ENCODE measurements around the gene IGFLR1. TPM values are rescaled to one million over a fixed set of nuclear protein-coding genes. Genes with fewer than 3 reads are reported as not detected.
"Not testable (repeated sequence)": the region's sequence is repeated elsewhere in the genome, so short reads cannot be mapped to it uniquely, and the experiment has no call there.

The IGFLR1 gene
- total RNA-seq, 1 experiment from 2014 or later: 4.2 TPM

DNA sequence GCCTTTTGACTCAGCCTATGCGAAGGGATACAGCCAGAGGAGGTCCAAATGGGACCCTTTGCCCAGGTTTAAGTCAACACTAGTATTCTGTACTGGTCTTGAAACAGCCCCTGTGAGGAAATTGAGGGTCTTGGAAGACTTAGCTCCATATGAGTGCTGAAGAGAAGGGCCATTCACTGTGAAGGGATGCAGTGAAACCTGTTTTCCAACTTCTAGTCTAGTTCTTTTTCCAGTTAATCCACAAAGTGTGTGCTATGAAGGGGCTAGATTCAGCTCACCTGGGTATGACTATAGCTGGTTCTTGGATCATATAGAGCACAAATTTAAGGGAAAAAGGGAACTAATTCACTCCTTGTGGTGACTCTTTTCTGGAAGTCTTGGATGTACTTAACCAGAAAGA lies 33.9 kb downstream of the IGFLR1 start:
- no peak for DNase-seq (ENCODE audit: low read depth)

DNA sequence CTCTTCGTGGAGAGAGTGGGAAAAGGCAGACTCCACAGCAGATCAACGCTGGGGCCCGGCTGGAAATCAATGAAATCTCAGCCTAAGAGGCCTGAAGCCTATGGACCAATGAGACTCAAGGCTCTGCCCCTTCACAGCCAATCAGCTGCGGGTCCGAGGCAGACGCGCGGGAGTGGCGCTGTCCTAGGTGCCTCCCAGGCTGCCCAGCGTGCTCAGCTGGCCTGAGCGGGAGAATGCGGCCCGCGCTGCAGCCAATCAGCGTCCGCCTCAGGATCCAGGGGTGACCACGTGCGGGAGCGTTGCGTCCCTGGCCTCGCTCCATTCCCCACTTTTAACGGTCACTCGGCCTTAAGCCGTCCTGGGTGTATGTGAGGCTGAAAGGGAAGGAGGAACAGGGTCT lies 38.0 kb downstream of the IGFLR1 start, which contains the start of gene ZBTB32:
Gene ZBTB32 (plus strand): TSS at position 341 of the 400 bp plus-strand sequence. CDS start 10,069 bp downstream, outside the sequence.
- DNase-seq (ENCODE audit: low read depth): no peak

DNA sequence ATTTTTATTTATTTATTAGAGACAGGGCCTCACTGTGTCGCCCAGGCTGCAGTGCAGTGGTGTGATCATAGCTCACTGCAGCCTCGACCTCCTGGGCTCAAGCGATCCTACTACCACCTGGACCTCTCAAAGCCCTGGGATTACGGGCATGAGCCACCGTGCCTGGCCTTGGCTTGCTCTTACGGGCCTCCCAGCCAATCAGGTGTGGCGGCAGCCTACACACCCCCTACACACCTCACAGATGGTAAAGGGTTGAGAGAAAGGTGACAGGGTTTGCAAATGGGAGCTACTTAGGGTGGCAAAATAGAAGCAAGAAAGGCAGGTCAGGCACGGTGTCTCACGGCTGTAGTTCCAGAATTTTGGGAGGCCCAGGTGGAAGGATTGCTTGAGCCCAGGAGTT lies 38.9 kb downstream of the IGFLR1 start:
- no peak for DNase-seq (ENCODE audit: low read depth)

DNA sequence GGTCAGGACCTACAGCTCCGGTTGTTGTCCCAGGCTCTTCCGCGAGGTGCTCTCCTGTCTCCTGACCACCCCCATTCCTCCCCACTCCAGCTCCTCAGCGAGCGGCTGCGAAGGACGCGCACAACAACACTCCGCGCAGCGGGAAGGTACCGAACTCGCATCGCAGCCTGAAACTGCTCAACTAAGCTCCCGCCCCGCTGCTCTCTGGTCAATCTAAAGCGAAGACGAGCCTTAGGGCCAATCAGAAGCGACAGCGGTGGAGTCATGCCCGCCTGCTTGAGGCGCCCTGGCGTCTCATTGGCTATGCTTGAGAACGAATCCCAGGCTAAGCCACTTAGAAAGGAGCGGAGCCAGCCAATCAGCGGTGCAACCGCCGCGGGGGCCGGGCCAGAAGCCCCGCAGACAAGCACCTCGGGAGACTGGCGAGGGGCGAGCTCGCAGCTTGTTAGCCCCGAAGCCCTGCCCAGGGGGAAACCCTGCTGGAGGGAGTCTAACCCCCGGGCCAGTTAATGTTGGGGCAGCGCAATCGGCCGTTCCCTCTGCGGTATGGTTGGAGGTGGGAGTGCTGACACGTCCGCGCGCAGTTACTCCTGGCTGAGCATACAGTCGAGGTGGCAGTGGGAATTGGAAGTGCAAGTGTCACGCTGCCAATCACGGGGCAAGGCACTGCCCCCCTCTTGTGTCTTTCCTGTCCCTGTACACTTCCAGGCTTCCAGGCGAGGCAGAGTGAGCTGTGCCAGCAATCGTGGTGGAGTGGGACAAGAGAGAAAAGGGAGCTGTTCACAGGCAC lies 39.8 kb downstream of the IGFLR1 start:
- DNase-seq (ENCODE audit: low read depth): peak; percentile 99

DNA sequence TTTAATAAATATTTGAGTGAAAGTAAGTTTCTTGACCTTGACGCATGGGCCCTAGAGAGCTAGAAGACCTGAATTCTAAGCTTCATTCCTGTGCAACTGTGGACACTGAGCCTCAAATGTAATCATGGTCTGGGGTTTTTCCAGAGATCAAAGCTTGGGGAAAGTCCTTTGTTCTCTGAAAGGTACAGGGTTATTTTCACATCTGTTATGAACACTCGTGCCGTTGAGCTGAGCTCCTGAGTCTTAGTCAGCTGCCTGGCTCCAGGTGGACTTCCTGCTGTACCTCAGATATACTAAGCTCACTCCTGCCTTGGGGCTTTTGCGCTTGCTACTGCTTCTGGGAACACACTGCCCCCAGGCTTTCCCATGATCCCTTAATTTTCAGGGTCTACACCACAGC lies 45.4 kb downstream of the IGFLR1 start:
- DNase-seq (ENCODE audit: low read depth): no peak

DNA sequence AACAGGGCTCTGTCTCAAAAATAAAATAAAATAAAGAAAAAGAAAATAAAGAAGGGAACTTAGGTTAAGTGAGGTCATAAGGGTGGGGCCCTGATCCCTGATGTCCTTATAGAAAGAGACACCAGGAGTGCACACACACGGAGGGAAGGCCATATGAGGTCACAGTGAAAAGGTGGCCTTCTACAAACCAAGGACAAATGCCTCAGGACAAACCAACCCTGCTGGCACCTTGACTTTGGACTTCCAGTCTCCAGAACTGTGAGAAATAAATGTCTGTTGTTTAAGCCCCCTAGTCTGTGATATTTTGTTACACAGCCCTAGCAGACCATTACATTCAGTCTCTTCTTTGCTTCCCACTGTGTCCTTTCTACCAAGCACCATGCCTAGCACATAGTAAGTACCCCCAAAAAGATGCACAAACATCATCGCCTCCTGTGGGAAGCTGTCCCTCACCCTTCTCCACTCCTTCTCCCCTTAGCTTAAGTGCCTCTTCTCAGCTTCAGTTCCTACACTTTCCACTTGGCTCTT lies 46.3 kb downstream of the IGFLR1 start:
- DNase-seq (ENCODE audit: low read depth): no peak

DNA sequence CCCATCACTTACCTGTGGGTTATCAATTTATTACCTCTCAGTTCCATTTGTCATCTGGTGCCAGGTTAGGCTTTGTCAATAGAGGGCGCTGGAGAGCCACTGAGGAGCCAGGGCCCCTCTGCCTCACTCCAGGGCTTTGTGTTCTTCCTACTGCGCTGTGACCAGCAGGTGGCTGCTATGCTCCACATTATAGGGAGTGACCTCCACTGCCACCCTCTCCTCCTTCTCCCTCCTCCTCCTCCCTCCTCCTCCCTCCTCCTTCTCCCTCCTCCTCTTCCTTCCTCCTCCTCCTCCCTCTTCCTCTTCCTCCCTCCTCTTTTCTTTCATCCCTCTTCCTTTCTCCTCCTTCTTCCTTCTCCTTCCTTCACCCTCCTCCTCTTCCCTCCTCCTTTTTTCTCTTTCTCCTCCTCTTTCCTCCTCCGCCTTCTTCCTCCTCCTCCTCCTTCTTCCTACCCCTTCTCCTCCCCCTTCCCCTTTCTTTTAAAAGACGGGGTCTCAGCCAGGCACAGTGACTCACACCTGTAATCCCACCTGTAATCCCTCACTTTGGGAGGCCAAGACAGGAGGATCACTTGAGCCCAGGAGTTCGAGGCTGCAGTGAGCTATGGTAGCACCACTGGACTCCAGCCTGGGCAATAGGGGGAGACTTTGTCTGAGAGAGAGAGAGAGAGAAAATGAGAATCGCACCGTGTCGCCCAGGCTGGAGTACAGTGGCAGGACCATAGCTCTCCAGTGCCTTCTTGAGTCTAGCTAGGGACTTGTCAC lies 48.2 kb downstream of the IGFLR1 start:
- DNase-seq (ENCODE audit: low read depth): peak; percentile 86

DNA sequence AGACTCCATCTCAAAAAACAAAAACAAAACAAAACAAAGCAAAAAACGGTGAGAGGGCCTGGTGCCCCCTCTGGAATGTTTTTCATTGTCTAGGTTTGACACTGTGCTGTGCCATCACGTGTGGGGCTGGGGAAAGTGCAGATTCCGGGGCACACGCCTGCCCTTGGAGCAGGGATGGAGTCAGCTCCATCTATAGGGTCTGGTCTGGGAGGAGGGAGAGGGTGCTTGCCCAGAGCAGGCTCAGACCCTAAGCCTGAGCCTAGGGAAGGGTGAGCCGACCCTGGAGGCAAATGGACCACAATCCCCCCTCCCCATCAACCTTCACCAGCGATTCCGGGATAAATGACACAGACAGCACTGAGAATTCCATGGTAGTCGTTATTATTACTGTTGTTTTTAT lies 48.8 kb downstream of the IGFLR1 start:
- no peak for DNase-seq (ENCODE audit: low read depth)

DNA sequence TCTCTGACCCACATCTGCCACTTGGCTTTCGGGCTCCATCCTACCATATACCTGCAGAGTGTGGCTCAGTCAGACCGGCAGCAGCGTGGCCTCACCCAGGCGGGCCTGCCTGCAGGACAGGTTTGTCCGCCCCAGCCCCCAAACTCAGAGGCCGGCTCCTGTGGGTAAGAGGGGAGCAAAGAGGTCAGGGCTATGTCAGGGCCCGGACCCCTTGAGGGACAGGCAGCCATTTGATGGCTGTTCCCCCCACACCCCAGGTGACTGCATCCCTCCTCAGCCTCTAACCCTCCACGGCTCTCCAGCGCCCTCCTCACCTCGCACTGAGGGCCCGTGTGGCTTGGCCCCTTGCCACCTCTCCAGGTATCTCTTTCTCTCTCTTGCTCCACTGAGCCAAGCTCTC lies 50.2 kb downstream of the IGFLR1 start:
- DNase-seq (ENCODE audit: low read depth): no peak

DNA sequence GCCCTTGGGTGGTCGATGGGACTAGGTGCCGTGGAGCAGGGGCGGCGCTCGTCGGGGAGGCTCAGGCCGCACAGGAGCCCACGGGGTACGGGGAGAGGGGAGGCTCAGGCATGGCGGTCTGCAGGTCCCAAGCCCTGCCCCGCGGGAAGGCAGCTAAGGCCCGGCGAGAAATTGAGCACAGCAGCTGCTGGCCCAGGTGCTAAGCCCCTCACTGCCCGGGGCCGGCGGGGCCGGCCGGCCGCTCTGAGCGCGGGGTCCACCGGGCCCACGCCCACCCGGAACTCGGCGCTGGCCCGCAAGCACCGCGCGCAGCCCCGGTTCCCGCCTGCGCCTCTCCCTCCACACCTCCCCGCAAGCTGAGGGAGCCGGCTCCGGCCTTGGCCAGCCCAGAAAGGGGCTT lies 51.1 kb downstream of the IGFLR1 start:
- DNase-seq (ENCODE audit: low read depth): not testable (repeated sequence)

DNA sequence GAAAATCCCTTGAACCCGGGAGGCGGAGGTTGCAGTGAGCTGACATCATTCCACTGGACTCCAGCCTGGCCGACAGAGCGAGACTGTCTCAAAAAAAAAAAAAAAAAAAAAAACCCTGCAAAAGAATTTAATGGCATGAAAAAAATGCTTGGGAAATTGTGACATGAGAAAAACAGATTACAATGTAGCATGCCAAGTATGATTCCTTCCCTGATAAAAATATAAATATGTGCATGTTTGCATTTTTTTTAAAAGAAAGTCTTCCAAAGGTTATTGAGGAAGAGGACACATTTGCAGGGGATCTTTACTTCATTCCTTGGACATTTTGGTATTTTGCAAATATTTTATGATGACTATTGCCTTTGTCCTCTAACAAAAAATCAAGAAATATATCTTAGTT lies 52.4 kb downstream of the IGFLR1 start:
- DNase-seq (ENCODE audit: low read depth): no peak

Other genes starting within 250 kb of the IGFLR1 start
- gene DMKN, start 228.8 kb downstream of the IGFLR1 start, total RNA-seq (2014; rRNA removed; shearing (Covaris generic)): 2.9 TPM in 1 of 2 replicates, not detected in the other
- not detected in 2 replicates for gene SBSN, start 214.1 kb downstream of the IGFLR1 start, total RNA-seq (2014; rRNA removed; shearing (Covaris generic))
- gene GAPDHS, start 209.0 kb downstream of the IGFLR1 start, total RNA-seq (2014; rRNA removed; shearing (Covaris generic)): 0.20 TPM in 1 of 2 replicates, not detected in the other
- 133 and 153 TPM in 2 replicates for gene TMEM147, start 196.8 kb downstream of the IGFLR1 start, total RNA-seq (2014; rRNA removed; shearing (Covaris generic))
- gene ATP4A, start 178.8 kb downstream of the IGFLR1 start, total RNA-seq (2014; rRNA removed; shearing (Covaris generic)): 0.12 TPM in 1 of 2 replicates, not detected in the other
- gene PMIS2, start 156.3 kb downstream of the IGFLR1 start, total RNA-seq (2014; rRNA removed; shearing (Covaris generic)): not detected in 2 replicates
- gene HAUS5, start 129.7 kb downstream of the IGFLR1 start, total RNA-seq (2014; rRNA removed; shearing (Covaris generic)): 9.7 and 9.8 TPM in 2 replicates
- 90.8 and 103 TPM in 2 replicates for gene RBM42, start 113.4 kb downstream of the IGFLR1 start, total RNA-seq (2014; rRNA removed; shearing (Covaris generic))
- gene ETV2, start 100.7 kb downstream of the IGFLR1 start, total RNA-seq (2014; rRNA removed; shearing (Covaris generic)): 0.39 and 1.1 TPM in 2 replicates
- 619 and 745 TPM in 2 replicates for gene COX6B1, start 94.1 kb downstream of the IGFLR1 start, total RNA-seq (2014; rRNA removed; shearing (Covaris generic))
- 0.29 TPM in 1 of 2 replicates, not detected in the other for gene UPK1A, start 75.9 kb downstream of the IGFLR1 start, total RNA-seq (2014; rRNA removed; shearing (Covaris generic))
- gene ZBTB32, start 37.9 kb downstream of the IGFLR1 start, total RNA-seq (2014; rRNA removed; shearing (Covaris generic)): not detected in 2 replicates
- 6.8 and 7.4 TPM in 2 replicates for gene KMT2B, start 24.4 kb downstream of the IGFLR1 start, total RNA-seq (2014; rRNA removed; shearing (Covaris generic))
- 9.4 and 20.5 TPM in 2 replicates for gene U2AF1L4, start 3.0 kb upstream of the IGFLR1 start, total RNA-seq (2014; rRNA removed; shearing (Covaris generic))
- 130 and 159 TPM in 2 replicates for gene PSENEN, start 3.2 kb upstream of the IGFLR1 start, total RNA-seq (2014; rRNA removed; shearing (Covaris generic))
- gene LIN37, start 6.1 kb upstream of the IGFLR1 start, total RNA-seq (2014; rRNA removed; shearing (Covaris generic)): 22.0 and 22.3 TPM in 2 replicates
- gene HSPB6, start 14.6 kb upstream of the IGFLR1 start, total RNA-seq (2014; rRNA removed; shearing (Covaris generic)): 0.10 TPM in 1 of 2 replicates, not detected in the other
- 8.4 and 10.7 TPM in 2 replicates for gene PROSER3, start 15.7 kb upstream of the IGFLR1 start, total RNA-seq (2014; rRNA removed; shearing (Covaris generic))
- gene ARHGAP33, start 33.1 kb upstream of the IGFLR1 start, total RNA-seq (2014; rRNA removed; shearing (Covaris generic)): 2.3 and 5.0 TPM in 2 replicates
- not detected in 2 replicates for gene PRODH2, start 70.4 kb upstream of the IGFLR1 start, total RNA-seq (2014; rRNA removed; shearing (Covaris generic))
- gene NPHS1, start 110.1 kb upstream of the IGFLR1 start, total RNA-seq (2014; rRNA removed; shearing (Covaris generic)): not detected in 2 replicates
- gene KIRREL2, start 114.5 kb upstream of the IGFLR1 start, total RNA-seq (2014; rRNA removed; shearing (Covaris generic)): 0.10 TPM in 1 of 2 replicates, not detected in the other
- 15.3 and 18.9 TPM in 2 replicates for gene APLP1, start 126.1 kb upstream of the IGFLR1 start, total RNA-seq (2014; rRNA removed; shearing (Covaris generic))
- 3.7 and 7.1 TPM in 2 replicates for gene NFKBID, start 158.1 kb upstream of the IGFLR1 start, total RNA-seq (2014; rRNA removed; shearing (Covaris generic))
- gene HCST, start 160.1 kb upstream of the IGFLR1 start, total RNA-seq (2014; rRNA removed; shearing (Covaris generic)): 1.9 TPM in 1 of 2 replicates, not detected in the other
- gene TYROBP, start 165.8 kb upstream of the IGFLR1 start, total RNA-seq (2014; rRNA removed; shearing (Covaris generic)): not detected in 2 replicates
- gene LRFN3, start 193.9 kb upstream of the IGFLR1 start, total RNA-seq (2014; rRNA removed; shearing (Covaris generic)): 4.2 and 5.5 TPM in 2 replicates

Data from RPMI7951 (cell line).